Umbilical cord (tissue), 2 donors: ENCODE data around the gene EFNA5. TPM values are rescaled to one million over a fixed set of nuclear protein-coding genes. Genes with fewer than 3 reads are reported as not detected.

Experiments used
- DNase-seq: peaks from one replicate; pipeline ENCODE4 v3.0.0-alpha.2; 2015; ENCODE audit warnings: low spot score
- total RNA-seq: library from RNA; depleted of rRNA; stranded (reverse); fragments of >200 nt; gene quantifications from one replicate; pipeline ENCODE4 v1.2.3, GENCODE V29; 2014; ENCODE audit warnings: low replicate concordance; ENCODE audit not compliant: insufficient read depth

Gene EFNA5
- total RNA-seq, 1 donor from 2014 or later = 15.2 TPM

GRCh38 chr5:107640568-107640967 is 30.2 kb downstream of the EFNA5 start:
- DNase-seq = no peak

DNA sequence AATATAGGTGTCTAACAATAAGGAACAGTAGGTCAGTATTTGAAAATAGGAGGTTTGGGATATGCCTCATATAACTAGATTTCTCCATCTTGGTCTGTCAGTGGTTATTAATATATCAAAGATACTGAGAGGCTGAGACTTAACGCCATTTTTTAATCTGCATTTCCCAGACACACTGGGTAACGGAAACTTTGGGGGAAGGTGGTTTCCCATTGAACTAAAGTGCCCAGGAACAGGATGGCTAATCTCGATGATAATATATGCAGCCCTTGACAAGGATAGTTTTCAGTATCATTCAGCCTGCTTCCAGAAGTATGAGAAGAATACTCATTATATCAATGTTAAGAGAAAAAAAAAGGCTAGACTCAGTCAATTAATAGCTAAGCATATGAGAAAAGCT is 30.7 kb downstream of the EFNA5 start:
- DNase-seq = no peak

GRCh38 chr5:107636555-107636954 is 34.2 kb downstream of the EFNA5 start:
- peak; percentile 58 for DNase-seq

DNA sequence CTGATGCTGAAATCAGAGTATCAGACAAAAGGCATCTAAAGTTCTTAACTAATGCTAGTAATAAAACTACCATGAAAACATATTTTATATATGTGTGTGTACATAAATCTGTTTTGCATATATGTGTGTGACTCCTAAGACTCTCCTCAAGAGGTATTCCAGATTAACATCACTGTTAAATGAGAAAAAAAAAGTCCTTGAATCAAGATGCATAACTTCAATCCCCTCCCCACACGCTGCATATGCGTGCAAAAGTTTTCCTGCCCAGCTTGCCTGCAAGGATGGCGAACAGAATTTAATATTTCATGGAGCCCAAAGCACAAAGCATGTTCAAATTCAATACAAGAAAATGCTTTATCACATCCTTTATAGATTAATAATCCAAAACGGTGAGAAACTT is 34.7 kb downstream of the EFNA5 start:
- no peak for DNase-seq

- peak; percentile 15 for DNase-seq
Measured at GRCh38 chr5:107634981-107635848, 35.5 kb downstream of the EFNA5 start.

DNA sequence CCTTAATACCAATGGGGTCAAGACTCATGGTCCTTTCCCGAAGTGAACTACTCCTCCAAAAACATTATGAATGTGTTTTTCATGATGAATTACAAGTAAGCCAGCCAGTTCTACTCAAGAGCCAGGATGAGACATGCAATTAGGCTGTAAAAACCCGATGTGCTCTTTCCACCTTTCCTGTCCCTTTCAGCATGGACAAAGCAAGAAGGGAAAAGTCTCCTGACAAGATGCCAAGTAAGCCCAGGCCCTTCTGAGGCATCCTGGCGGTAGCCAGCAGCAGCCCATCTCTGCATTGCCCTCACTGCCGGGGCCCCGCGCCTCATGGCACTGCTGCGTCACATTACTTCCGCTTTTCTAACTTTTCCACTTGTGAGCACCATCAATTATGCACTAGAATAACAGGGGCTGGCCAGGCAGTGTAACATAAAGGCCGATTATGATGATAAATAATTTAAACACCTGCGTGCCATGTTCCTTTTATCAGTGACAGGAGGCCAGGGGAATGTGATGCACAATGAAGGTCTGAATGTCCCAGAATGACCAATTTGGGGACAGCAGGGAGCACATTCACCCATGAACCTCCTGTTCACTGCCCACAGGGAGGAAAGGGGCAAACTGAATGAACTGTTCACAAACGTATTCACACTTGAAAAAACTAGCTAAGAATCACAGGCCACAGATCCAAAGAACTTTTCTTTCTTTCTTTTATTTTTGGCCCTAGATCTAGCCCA is 37.4 kb downstream of the EFNA5 start:
- DNase-seq = no peak

GRCh38 chr5:107631805-107632362 is 38.9 kb downstream of the EFNA5 start:
- DNase-seq = no peak

DNA sequence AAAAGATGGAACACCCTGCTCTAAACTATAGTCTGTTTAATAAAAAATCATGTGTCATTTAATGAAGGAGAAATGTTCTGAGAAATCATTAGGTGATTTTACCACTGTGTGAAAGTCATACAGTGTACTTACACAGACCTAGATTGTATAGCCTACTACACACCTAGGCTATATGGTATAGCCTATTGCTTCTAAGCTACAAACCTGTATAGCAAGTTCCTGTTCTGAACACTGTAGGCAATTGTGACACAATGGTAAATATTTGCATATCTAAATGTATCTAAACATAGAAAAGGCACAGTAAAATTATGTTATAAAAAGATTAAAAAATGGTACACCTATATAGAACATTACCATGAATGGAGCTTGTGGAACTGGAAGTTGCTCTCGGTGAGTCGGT is 40.6 kb downstream of the EFNA5 start:
- DNase-seq = no peak

- no peak for DNase-seq
Measured at GRCh38 chr5:107624235-107624634, 46.5 kb downstream of the EFNA5 start.

DNA sequence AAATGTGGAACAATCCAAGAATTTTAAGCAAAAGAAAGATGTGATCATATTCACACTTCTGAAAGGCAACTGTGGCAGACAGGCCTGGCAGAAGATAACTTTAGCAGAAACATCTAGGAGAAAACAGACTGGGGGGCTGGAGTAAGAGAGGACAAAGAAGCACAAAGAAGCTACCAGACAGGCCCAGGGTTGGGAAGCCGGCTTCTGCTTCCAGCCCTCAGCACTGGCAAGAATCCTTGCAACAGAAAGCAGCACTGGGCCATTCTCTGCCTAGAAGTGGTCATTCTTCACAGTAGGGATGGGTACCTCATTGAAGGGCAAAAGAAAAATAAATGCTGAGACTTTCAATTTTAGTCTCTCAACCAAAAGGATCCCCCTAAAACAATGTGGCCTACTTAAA is 49.6 kb downstream of the EFNA5 start:
- DNase-seq = no peak

- DNase-seq = no peak
Measured at GRCh38 chr5:107619781-107620180, 51.0 kb downstream of the EFNA5 start.

DNA sequence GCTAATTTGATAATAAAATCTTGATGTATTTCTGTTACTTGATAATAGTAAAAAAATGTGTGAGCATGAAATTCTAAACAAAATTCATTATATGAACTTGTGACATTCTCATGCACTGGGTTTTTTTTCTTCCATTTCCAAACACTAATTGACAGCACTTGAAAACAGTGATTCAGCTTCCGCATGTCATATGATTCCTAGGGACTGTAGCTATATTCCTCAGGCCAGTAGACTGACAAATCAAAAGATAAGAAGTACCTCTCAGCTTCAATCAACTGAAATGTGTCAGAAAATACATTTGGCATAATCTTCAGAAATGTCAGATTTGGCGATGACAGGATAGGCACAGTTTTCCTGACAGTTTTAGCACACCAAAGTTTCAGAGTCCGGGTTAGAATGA is 52.5 kb downstream of the EFNA5 start:
- no peak for DNase-seq

- no peak for DNase-seq
Measured at GRCh38 chr5:107617052-107617451, 53.7 kb downstream of the EFNA5 start.

DNA sequence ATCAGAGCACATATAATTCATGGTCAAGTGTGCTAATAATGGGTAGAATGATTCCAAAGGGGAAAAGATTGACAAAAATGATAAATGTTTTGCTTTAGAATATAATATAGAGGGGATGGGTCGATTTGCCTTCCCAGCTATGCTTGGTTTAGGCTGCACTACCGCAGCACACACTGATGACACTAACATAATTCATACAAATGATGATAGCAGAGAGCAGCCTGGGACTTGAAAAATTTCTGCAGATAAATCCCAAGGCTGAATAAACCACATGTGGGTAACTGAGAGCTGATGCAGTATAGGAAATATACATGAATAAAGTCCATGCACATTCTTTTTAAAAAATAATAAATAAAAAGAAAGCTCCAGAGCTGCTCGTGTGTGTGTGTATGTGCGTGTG is 54.5 kb downstream of the EFNA5 start:
- DNase-seq = no peak

GRCh38 chr5:107615299-107615817 is 55.4 kb downstream of the EFNA5 start:
- no peak for DNase-seq

DNA sequence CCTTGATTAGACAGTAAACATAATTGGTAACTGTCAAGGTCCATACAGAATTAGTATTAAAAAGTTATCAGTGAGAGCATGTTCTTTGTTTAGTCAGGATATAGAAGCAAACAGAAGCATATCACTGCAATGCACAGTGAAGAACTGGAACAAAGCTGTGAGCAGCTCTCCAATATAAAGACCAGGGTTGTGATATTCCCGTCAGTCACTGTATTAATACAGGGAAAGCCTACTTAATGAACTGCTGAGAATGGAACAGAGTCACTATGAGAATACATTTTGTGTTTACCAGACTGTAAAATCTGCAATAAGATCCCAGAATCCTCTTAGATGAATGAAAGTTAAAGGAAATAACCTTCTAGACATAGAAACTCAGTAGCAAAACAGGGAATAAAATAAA is 58.2 kb downstream of the EFNA5 start:
- DNase-seq = no peak

DNA sequence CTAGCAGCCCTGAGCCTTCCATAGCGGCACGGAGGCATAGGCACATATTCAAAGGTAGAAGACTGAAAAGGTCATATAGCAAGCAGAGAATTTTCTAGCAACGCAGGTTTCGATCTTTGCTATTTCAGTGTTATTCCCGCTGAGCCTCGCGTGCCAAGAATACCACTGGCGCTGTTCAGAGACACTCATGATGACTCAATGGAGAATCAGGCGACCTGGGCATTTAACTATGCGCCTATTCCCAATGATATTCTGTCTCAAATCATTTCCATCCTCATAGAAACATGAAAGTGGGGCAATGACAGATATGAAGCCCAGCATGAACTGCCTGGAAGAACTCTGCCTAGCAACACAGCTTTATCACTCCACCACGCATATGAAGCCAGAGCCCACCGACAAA is 59.9 kb downstream of the EFNA5 start:
- DNase-seq = no peak

DNA sequence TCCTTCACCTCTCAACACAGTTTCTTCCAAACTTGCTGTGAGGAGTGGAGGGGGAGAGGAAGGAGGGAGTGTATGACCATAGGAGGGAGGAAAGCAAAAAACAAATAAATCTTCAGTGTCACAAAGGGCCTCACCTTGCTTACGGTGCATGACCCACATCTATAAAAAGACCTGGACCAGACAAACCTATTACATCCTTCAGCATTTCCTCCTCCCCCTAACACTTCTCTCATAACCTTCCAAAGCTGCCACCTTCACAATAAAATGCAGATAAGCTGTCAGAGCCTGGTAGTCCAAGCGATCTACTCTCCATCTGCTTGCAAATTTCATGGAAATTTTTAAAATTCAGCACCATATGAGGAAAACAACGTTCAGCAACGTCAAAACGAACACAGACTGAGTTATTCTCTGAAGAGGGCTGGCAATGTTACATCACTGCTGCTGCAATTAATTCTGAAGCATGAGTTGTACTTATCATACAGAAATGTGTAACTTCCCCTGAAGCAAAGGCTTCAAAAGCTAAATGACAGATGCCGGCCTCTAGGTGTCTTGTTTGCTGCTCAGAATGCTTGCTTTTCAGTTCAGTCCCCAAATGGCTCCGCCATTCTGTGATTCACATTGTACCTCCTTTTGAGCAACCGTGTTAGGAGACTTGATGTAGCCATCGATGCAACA is 62.9 kb downstream of the EFNA5 start:
- no peak for DNase-seq

DNA sequence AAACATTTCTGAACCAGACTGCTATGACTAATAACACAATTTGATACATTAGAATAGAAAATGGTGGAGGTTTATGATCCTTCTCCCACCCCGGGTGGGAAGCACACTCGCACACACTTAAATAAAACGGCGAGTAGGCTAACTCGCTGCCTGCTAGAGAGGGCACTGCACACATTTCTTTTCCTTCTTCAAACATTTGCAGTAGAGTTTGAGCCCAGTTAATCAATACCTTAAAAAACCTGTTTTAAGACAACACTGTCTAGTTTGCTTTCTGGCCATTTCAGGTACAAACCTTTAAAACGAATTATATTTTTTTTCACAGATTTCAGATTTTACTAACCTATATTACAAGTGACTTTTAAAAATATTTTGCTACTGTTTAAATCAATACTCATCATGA is 63.5 kb downstream of the EFNA5 start:
- no peak for DNase-seq

DNA sequence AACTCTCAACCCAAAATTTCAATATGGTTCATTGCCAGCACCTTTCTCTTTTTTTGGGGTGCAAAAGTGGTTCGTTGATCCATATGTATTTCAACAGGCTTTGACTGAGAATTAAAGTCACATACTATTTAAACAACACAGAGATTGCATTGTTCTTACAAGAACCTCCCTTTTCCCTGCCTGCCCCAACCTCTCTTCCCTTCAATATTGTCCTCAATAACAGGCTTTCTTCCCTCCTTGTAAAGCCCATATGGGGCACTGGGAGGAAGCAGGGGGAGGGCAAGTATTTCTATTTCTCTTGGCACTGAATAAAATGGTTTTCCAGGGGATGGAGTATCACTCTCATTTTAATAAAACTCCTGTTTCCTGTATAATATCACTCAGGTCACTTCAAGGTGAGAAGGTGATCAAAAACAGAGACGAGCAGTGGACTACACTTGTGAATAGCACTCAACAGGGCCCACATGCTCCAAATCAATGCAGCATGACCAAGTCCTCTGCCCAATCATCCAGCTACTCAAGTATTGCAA is 65.1 kb downstream of the EFNA5 start:
- DNase-seq = no peak

DNA sequence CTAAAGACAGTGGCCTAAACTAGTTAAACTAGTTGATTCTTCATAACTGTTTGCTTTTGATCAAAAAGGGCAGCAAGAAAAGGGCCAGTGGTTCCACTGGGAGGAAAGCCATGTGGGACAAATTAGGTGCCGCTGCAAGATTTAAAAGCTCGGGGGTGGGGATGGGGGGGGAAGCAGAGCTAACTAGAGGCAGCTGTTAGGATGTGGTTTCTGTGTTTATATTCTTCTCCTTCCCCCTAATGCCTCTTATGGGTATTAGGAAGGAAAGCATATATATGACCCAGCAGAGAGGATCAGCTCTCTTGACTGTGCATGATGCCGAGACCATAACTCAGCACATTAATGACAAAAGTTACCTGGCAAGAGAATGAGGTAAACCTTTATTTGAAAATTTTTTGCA is 65.7 kb downstream of the EFNA5 start:
- no peak for DNase-seq
